NCI-H345 treated with DMSO at 0.1 percent for 48 hours (cell line): ENCODE results near the gene ULK4.

Source experiments
- DNase-seq: peaks from one replicate; lab custom pipeline; 2025; ENCODE audit not compliant: unreplicated experiment; lab: John Stamatoyannopoulos, UW

Gene ULK4

GRCh38 chr3:41277790-41278465, 684.0 kb downstream of the ULK4 start:
- DNase-seq, result no peak

GRCh38 chr3:41276191-41276590, 685.7 kb downstream of the ULK4 start:
- no peak for DNase-seq

- no peak for DNase-seq
Measured at GRCh38 chr3:41274944-41275668, 686.8 kb downstream of the ULK4 start.

GRCh38 chr3:41272667-41273066, 689.2 kb downstream of the ULK4 start:
- no peak for DNase-seq

- no peak for DNase-seq
Measured at GRCh38 chr3:41267975-41268640, 693.8 kb downstream of the ULK4 start.

- DNase-seq, result no peak
Measured at GRCh38 chr3:41265823-41266273, 696.1 kb downstream of the ULK4 start.

- no peak for DNase-seq
Measured at GRCh38 chr3:41265011-41265545, 696.8 kb downstream of the ULK4 start.

- DNase-seq, result no peak
Measured at GRCh38 chr3:41260063-41260450, 701.8 kb downstream of the ULK4 start.

GRCh38 chr3:41259449-41260062, 702.3 kb downstream of the ULK4 start:
- DNase-seq, result no peak

- no peak for DNase-seq
Measured at GRCh38 chr3:41258239-41258800, 703.6 kb downstream of the ULK4 start.

- DNase-seq, result no peak
Measured at GRCh38 chr3:41251593-41251992, 710.3 kb downstream of the ULK4 start.

- no peak for DNase-seq
Measured at GRCh38 chr3:41250825-41251224, 711.1 kb downstream of the ULK4 start.

- no peak for DNase-seq
Measured at GRCh38 chr3:41249318-41249717, 712.6 kb downstream of the ULK4 start.

- DNase-seq, result no peak
Measured at GRCh38 chr3:41248525-41248924, 713.4 kb downstream of the ULK4 start.

- DNase-seq, result no peak
Measured at GRCh38 chr3:41247055-41248004, 714.6 kb downstream of the ULK4 start.

GRCh38 chr3:41244620-41245336, 717.1 kb downstream of the ULK4 start:
- no peak for DNase-seq

GRCh38 chr3:41243183-41243582, 718.7 kb downstream of the ULK4 start:
- DNase-seq, result no peak

- no peak for DNase-seq
Measured at GRCh38 chr3:41241800-41242571, 719.9 kb downstream of the ULK4 start.

GRCh38 chr3:41241161-41241560, 720.7 kb downstream of the ULK4 start:
- no peak for DNase-seq
